Hypothalamus (tissue), 51 donors: Measurements from ENCODE around the gene NATD1.

Experiments used
- DNase-seq, 51 donors: peaks; one replicate each; lab custom pipeline; 2025; lab: John Stamatoyannopoulos, UW

The NATD1 gene

DNA sequence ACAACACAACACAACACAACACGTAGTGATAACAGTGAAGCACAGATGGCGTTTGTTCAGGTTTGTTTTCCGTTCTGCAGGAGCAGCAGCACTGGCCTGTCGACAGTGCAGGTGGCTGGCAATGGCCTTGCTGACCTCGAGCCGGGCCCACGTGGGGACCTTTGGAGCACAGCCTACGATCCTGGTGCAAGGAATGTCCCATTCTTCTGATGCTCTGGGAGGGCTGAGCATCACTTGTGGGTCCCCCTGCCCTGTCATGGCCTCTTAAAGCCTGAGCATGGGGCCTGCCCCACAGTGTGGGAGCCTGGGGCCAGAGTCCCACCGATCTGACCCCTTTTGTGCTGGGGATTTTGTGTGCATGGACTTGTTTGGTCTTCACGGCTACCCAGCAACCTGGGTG is 38.1 kb upstream of the NATD1 start:
- DNase-seq: no peak

DNA sequence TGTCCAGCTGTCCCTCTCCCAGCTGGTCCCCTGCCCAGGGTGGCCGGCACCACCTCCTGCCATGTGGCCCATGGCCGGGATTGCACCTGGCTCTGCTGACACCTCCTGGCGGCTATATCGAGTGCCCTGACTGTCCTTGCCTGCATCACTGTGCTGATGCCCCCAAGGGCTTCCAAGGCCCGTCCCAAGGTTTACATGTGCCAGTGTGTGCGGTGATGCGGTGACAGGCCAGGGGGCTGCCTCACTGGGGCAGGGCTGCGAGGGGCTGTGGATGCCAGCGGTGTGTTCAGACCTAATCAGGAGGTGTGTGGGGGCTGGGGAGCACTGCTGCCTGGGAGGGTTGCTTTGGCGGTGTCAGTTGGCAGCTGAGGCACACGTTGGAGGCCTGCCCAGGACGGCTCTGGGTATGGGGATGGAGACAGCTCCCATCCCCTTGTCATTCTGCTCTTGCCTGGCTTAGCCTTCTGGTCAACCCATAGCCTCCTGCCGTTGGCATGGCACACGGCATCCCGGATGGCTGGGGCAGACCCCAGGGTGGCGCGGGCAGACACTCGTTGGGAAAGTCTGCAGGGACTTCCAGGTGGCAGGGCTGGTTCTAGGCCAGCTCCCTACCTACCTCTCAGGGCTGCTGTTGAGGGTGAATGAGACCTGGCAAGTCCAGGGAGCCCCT is 36.8 kb upstream of the NATD1 start:
- DNase-seq: peak in 17 of 51 donors; percentile 14 to 51 (median 34)

DNA sequence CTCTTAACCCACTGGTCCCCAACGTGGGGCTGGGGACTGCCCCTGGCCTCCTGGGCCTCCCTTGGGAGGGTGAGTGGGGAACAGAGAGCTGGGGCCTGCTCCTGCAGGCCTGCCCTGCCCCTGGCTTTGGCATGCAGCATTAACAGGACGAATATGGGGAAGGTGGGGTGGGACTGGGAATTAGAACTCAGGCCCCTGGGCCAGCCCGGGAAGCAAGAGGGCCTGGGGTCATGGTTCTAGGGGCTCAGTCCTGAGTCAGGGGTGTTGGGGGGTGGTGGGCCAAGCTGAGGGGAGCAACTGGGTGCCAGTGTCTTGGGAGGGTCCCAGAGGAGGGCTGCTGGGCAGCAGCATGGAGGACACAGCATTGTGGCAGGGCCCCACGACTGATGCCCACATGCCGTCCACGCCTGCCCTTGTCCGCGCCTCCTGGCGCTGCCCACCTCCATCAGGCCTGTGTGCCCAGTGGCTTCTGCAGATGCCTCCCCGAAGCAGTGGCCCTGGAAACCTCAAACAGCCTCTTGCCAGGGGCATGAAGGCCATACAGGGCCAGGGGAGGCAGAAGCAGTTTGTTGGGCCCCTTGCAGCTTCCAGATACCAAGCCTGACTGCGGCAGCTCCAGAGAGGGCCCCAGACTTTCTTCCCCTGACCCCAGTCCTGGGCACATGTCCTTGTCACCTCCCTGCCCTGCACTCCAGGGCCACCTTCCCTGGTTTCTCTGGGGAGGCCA is 36.1 kb upstream of the NATD1 start:
- DNase-seq: no peak

DNA sequence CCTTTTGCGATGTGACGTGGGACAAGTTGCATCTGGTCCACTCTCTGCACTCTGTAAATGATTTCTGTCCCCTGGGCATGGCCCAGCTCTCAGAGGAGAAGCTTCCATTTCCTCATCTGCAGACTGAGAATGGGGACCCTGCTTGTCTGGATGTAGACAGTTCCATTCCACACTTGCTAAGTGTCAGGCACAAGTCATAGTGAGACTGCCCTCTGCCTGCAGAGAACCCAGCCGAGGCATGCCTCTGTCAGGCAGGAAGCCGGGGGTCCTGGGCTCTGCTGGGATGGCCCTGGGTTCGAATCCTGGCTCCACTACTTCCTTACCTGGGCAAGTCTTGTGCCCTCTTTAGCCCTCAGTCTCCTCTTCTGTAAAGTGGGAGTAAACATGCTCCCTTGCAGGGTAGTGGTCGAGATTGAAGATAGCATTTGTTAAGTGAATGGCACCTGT is 35.4 kb upstream of the NATD1 start:
- no peak for DNase-seq

DNA sequence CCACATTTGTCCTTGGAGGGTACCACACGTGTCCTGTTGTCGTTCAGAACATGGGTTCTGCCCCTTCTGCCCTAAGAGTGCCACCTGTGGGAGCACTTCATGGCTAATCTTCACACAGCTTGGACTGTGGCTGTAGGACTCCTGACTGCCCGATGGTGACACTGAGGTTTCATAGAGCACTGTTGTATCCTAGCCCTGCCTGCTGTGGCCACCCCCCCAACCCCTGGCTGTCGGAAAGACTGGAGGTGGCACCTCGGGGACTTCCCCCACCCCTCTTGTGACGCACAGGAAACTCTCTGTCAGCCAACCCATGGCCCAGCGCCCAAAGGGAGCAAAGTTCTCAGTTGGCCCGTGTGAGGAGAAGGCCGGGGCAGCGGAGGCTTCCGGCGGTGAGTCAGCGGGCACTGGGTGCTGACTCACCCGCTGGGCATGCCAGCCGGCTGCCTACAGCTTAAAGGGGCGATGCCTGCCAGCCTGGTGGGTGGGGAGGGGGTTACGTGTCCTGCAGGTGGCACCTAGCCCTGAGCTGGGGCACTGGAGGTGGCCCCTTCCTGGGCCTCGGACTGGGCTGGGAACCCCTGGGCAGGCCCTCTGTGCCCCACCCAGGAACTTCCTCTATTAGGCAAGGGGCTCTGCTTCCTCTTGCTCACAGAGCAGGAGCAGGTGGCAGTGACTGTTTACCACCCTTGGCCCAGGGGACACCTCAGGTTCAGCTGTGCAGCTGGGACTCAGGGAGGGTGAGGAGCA is 34.7 kb upstream of the NATD1 start:
- DNase-seq: peak in 49 of 51 donors; percentile 24 to 98 (median 80)

DNA sequence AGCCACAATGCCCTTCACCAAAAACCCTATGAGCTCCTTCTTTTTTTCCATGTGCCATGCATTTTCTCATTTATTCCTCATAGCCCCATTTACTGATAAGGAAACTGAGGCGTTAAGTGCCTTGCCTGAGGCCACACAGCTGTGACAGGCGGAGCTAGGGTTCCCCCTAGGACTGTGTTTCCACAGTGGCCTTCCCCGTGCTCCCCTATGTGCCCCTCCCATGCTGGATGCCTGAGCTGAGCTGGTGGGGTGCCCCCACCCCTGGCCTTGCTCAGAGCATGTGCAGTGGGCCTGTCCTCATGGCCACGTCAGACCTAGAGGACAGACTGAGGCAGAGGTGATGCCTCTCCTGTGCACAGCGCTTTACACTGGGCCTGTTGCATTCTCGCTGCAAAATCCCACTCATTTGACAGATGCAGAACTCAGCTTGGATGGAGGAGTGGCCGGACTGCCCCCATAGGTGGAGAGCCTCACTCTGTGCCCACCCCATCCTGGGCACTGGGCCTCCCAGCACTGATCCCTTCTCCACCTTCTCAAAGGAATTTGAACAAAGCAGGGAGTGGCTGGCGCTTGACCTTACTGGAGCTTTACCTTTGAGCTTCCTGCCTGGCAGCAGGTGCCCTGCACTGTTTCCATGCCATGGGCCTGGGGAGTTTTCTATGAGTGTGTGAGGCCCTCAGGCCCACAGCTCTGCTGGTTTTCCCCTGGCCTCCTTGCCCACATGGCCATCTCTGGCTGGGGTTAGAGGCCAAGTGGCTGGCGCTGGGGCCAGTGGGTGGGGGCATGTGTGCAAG is 33.9 kb upstream of the NATD1 start:
- no peak for DNase-seq

DNA sequence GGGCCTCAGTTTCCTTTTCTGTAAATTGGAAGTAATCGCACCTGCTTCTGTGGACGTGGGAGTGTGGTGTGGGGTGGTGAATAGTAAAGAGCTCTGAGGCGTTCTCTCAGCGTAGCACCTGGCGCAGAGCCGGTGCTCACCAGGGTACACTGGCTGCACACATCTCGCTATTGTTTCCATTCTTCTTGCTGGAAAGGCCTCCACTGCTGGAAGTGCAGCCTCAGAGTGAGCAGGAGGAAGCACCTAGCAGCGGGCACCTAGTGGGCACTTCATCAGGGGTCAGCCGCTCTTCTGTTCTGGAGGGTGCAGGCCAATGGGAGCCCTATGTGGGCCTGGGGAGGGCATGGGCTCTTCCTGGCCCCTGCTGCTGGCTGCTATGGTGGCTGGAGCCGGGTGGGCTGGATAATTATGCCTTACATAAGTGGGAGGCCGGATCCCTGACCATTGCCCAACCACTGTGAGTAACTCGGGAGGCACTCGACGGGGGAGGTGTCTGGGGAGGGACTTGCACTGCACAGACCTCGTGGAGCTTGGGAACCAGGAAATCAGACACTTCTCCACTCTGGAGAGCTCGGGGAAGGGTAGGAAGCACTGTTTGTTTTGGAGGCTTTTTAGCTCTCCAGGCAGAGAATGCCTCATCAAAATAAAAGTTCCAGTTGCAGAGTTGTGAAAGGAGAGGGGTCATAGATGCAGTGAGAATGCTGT is 33.0 kb upstream of the NATD1 start:
- peak in 16 of 51 donors; percentile 14 to 70 (median 52) for DNase-seq

DNA sequence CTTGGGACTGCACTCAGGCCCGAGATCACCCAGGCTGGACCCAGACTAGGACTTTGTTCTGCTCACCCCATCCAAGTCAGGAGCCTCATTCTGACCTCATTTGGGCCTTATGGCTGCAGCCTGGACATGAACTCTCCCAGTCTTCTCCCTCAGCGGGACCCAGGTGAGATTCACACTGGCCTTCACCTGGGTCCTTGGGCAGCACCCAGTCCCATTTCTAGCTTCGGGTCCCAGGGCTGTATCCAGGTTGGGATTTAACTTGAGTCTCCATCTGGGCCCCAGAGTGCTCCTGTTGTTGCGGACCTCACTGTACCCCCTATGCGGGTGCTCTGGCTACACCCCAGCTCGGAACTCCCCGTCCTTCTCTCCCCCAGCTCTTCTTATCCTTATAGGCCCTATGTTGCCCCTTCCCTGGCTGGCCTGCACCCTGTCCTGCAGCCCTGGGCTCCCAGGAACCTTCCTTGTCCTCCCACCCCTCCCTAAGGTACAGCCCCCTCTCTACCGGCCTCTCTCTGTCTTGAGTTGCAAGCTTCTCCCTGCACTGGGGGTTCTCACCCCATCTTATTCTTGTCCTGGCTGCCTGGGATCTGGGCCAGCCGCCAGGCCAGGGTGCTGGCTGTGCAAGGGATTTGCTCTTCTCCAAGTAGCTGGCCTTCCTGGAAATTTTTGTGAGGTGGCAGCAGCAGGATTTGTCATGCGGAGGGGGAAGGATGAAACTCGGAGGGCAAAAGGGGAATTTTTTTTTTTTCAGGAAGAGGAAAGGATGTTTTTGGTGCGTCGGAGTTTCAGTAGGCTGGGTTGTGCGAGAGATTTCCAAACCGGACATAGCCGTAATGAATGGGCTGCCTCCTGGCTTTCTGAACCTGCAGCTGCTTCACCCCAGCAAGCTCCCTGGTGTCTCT is 32.2 kb upstream of the NATD1 start:
- DNase-seq: peak in 12 of 51 donors; percentile 12 to 54 (median 34)

DNA sequence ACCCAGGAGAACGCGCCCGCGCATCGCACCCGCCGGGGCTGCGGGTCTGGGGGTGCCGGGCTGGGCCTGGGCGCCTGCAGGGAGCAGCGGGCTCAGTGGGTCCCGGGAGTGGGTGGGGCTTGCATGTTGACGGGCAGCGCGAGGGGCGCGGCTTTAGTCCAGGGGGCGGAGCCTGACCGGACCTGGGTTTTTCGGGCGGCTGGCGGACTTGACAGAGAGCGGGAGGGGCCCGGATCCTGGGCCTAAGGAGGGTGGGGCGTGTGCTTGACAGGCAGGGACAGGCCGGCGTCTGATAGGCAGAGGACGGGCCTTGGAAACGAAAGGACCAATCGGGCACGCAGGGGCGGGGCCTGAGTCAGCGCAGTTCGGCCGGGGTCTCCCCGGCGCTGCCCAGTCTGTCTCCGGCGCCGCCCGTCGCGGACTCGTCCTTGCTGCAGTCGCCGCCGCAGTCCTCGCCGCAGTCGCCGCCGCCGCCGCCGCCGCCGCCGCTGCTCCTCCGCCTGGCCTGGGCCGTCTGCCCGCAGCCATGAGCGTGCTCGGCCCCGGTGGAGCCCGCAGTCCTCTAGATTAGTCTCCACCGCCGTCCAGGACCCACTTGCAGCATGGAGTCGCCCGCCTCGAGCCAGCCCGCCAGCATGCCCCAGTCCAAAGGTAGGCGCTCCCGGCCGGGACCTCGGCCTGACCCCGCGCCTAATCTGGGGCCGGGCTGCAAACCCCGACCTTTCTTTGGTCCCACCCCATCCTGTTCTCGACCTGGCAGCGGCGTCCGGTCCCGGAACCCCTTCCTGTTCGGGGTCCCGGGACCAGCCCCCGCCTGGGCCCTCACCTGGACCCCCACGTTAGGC is 31.3 kb upstream of the NATD1 start, which contains the start of gene MAP2K3:
Gene MAP2K3, plus strand, starts transcription at position 393 of the 845 bp plus-strand sequence. Its CDS starts 210 bp downstream, at position 603.
- peak in 50 of 51 donors; percentile 75 to 100 (median 98) for DNase-seq

DNA sequence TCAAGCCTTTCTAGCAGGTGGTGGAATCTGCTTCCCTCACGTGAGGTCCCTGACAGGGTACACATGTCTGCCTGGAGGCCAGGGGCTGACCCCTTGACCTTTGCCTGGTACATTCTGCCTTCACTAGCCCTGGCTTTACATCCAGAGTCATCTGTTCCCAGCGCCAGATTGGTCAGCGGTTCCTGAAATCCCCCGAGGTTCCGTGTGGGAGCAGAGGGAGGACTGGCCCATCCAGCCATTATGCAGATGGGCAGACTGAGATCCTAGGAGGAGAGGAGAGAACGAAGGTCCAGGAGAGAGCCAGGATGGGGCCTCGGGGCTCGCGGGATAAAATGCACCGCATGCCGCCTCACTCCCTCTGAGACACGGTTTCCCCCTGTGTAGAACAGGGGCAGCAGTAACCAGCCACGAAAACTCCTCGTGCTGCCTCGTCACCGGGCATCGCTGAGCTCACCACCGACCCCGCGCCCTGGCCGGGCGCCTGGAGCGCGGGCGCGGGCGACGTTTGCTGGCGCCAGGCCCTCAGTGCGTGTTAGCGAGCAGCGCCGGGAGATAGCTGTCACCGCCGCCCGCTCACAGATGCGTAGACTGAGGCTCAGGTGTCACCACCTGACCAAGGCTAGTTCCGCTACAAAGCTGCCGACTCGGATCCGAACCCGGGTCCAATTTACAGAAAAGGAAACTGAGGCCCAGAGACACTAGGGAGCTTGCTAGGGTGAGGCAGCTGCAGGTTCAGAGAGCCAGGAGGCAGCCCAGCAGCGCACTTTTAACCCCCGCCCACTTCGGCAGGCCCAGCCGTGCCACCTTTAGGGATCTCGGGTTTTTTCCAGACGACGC is 30.5 kb upstream of the NATD1 start:
- DNase-seq: peak in 6 of 51 donors; percentile 39 to 64 (median 58)

DNA sequence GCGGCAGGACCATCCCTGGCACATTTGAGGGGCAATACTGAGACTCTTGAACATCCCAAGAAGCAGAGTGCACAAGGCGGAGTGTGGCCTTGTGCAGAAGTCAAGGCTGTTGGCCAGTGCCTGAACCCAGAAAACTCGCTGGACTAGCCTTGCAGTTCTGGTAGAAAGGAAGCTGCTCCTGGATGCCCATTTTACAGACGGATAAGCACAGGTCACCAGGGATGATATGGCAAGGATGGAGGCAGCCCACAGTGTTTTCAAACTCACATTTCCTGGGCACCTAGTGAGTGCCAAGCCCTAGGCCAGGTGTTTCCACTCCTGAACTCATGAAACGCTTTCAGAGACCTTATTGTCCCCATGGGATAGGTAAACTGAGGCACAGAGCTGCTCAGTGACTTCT is 29.6 kb upstream of the NATD1 start:
- no peak for DNase-seq

DNA sequence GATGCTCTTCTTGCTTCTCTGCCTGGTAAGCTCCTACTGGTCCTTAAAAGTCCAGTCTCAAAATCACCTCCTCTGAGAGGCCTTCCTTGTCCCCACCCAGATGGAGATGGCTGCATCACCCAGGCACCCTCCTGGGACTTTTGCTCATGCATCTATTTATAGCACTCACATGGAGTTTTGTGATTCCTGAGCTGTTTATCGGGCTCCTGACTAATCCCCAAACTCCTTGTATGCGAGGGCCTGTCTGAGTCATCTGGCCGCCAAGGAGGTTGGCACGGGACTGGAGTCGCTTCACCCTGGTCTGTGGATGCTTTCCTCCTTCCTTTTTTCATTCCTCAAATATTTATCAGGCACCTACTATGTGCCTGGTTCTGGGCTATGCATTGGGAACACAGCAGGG is 29.0 kb upstream of the NATD1 start:
- no peak for DNase-seq

DNA sequence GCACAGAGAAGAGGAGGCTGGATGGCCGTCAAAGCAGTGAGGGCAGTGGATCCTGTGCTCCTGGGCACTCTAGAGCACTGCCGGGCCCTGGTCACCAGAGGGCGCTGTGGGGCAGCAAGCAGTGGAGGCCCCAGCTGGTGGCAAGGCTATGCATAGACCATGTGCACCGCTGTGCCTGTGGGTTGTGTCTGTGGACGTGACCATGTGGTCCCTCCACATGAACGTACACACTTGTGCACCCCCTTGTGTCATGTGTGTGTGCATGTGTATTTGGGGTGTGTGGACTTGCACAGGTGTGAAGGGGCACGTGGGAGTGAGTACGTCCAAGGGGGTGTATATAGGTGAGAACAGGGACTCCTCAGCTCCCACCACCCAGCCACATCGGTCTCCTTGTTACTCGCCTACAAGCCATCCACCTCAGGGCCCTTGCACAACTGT is 26.9 kb upstream of the NATD1 start:
- DNase-seq: peak in 50 of 51 donors; percentile 20 to 90 (median 66)

DNA sequence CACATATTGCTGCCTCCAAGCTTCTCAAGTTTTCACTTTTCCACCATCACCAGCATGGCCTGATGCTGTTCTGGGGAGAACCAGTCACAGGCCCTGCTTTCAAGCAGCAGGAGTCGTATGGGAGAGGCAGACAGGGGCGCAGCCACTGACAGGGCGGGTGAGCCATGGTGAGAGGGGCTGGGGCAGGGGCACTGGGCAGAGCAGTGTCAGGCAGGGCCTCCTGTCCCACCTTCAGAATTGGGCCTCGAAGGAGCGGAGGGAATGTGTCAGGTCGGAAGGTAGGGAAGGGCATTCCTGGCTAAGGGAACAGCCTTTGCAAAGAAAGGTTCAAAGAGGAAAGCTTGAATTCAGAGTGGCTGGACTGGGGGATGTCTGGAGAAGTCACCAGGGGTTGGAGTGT is 26.4 kb upstream of the NATD1 start:
- no peak for DNase-seq

DNA sequence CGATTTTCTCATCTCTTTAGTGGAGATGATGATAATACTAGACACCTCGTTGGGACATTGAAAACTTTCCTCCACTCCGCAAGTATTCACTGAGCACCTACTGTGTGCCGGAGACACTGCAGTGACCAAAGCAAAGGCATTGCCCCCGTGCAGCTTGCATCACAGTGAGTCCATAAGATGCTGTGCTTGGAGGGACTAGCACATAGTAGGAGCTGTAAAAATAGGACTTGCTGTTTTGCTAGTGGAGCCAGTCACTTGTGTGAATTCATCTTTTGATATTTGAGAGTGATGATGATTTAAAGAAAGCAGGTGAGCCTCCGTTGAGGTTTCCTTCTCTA is 26.0 kb upstream of the NATD1 start:
- no peak for DNase-seq

DNA sequence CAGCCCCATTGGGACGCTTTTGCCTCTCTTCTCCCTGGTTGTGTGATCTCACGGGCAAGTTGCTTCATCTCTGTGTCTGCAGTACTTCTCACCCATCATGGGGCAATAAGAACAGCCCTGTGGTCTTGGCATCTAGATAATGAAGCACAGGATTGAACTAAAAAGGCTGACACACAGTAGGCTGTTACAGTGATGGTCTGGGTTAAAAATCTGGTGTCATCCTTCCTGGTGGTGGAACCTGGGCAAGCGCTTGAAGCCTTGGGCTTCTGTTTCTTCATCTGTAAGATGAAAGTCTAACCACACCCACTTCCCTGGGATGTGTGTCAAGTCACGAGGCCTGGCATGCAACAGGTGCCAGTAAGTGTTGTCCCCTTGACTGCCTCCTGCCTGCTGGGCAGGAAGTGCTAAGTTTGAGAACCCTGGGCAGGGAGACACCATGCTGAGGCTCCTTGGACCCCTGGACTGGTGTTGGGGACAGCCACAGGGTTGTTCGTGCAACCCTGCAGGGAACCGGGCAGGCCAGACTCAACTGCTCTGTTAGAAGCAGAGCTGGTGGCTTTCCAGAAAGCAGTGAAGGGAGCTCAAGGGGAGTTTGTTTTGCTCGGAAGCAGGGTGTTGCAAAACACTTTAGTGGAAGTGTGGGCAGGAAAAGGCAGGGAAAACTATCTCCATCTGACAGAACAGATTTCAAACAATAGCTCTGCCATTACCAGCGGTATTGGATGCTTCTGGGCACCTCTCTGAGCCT is 25.4 kb upstream of the NATD1 start:
- no peak for DNase-seq
